IPS-20b (cell line): ENCODE results near the gene SCML1.

ENCODE experiments used
- H3K27ac ChIP-seq: one replicate; pipeline ENCODE4 v1.5.1; 2013; ENCODE audit warnings: low read length
- H3K27me3 ChIP-seq: 2 replicates; pipeline ENCODE4 v1.6.1; 2013; ENCODE audit warnings: mild to moderate bottlenecking, low read length, inconsistent platforms; ENCODE audit not compliant: insufficient read depth
- H3K36me3 ChIP-seq: 2 replicates; pipeline ENCODE4 v1.6.1; 2013; ENCODE audit warnings: low read depth, mild to moderate bottlenecking, inconsistent platforms, low read length, moderate library complexity; ENCODE audit not compliant: insufficient read depth
- H3K4me1 ChIP-seq: 2 replicates; pipeline ENCODE4 v1.6.1; 2013; ENCODE audit warnings: mild to moderate bottlenecking, control low read depth, inconsistent platforms, low read length, moderate library complexity; ENCODE audit not compliant: insufficient read depth
- H3K4me3 ChIP-seq: 2 replicates; pipeline ENCODE4 v1.5.1; 2013; ENCODE audit warnings: mild to moderate bottlenecking, low read length, inconsistent platforms
- H3K9ac ChIP-seq: 2 replicates; pipeline ENCODE4 v1.6.1; 2013; ENCODE audit warnings: low read depth, mild to moderate bottlenecking, inconsistent platforms, low read length, moderate library complexity
- H3K9me3 ChIP-seq: 2 replicates; pipeline ENCODE4 v1.6.1; 2013; ENCODE audit warnings: mild to moderate bottlenecking, low read depth, low read length, inconsistent platforms; ENCODE audit not compliant: insufficient read depth

The SCML1 gene

GRCh38 chrX:17718649-17719165 lies 18.6 kb upstream of the SCML1 start:
- Histone ChIP-seq H3K9ac (no peak overlapping the region), H3K4me3 (no peak overlapping the region), H3K36me3 (no peaks in the 10 kb centered on the region), H3K9me3 (no peaks in the 10 kb centered on the region), H3K27ac (no peak overlapping the region), H3K27me3 (peaks cover 10% of the 10 kb centered on the region; the same call in 1 of the 2 replicates), H3K4me1 (peaks cover 13% of the 10 kb centered on the region; the same call in 1 of the 2 replicates)

GRCh38 chrX:17719711-17720110 lies 17.6 kb upstream of the SCML1 start:
- Histone ChIP-seq H3K27ac (no peak overlapping the region), H3K36me3 (no peaks in the 10 kb centered on the region), H3K4me1 (peaks cover 13% of the 10 kb centered on the region; the same call in 1 of the 2 replicates), H3K4me3 (peak overlapping the region; percentile 55; the same call in 1 of the 2 replicates), H3K9me3 (no peaks in the 10 kb centered on the region), H3K27me3 (peaks cover 10% of the 10 kb centered on the region; the same call in 1 of the 2 replicates), H3K9ac (no peak overlapping the region)

- 0 out of 2 replicates have a peak, but pooled peaks cover 5% of the 10 kb centered on the region for H3K36me3 ChIP-seq
- peaks cover 10% of the 10 kb centered on the region; the same call in 1 of the 2 replicates for H3K27me3 ChIP-seq
- no peak overlapping the region for H3K9ac ChIP-seq
- H3K9me3 ChIP-seq, result no peaks in the 10 kb centered on the region
- no peak overlapping the region for H3K27ac ChIP-seq
- H3K4me3 ChIP-seq, result no peak overlapping the region; the same call in 1 of the 2 replicates
- H3K4me1 ChIP-seq, result peaks cover 13% of the 10 kb centered on the region; the same call in 1 of the 2 replicates
These were observed 15.6 kb upstream of the SCML1 start for GRCh38 chrX:17721715-17722114.

- Histone ChIP-seq H3K9me3 (no peaks in the 10 kb centered on the region), H3K27ac (no peak overlapping the region), H3K9ac (no peak overlapping the region), H3K36me3 (peaks cover 5% of the 10 kb centered on the region; the same call in 1 of the 2 replicates), H3K27me3 (peaks cover 10% of the 10 kb centered on the region; the same call in 1 of the 2 replicates), H3K4me3 (no peak overlapping the region), H3K4me1 (peaks cover 9% of the 10 kb centered on the region; the same call in 1 of the 2 replicates)
These were observed 12.1 kb upstream of the SCML1 start for GRCh38 chrX:17725181-17725580.

GRCh38 chrX:17732138-17732783 lies 5.0 kb upstream of the SCML1 start:
- Histone ChIP-seq H3K27ac (no peak overlapping the region), H3K36me3 (no peaks in the 10 kb centered on the region; the same call in 1 of the 2 replicates), H3K27me3 (no peaks in the 10 kb centered on the region), H3K4me3 (no peak overlapping the region), H3K9me3 (no peaks in the 10 kb centered on the region), H3K4me1 (no peaks in the 10 kb centered on the region), H3K9ac (no peak overlapping the region)

- no peak overlapping the region for H3K27ac ChIP-seq
- H3K36me3 ChIP-seq, result no peaks in the 10 kb centered on the region
- H3K9ac ChIP-seq, result no peak overlapping the region
These were observed 1.9 kb upstream of the SCML1 start for GRCh38 chrX:17735406-17735805.

GRCh38 chrX:17736478-17736855 lies 826 bp upstream of the SCML1 start:
- Histone ChIP-seq H3K27ac (peak overlapping the region; percentile 36), H3K4me1 (no peaks in the 10 kb centered on the region), H3K36me3 (no peaks in the 10 kb centered on the region), H3K9ac (peak overlapping the region; percentile 53; the same call in 1 of the 2 replicates), H3K27me3 (peaks cover 36% of the 10 kb centered on the region), H3K9me3 (no peaks in the 10 kb centered on the region), H3K4me3 (peak overlapping the region; percentile 62)

More at GRCh38 chrX:17735406-17735805, 1.9 kb upstream of the SCML1 start:
- H3K4me3 ChIP-seq, result no peak overlapping the region
- H3K9me3 ChIP-seq, result no peaks in the 10 kb centered on the region
- peaks cover 29% of the 10 kb centered on the region for H3K27me3 ChIP-seq
- no peaks in the 10 kb centered on the region for H3K4me1 ChIP-seq

- H3K27ac ChIP-seq, result no peak overlapping the region
- H3K27me3 ChIP-seq, result peaks cover 36% of the 10 kb centered on the region
- H3K9ac ChIP-seq, result no peak overlapping the region; the same call in 1 of the 2 replicates
- H3K36me3 ChIP-seq, result no peaks in the 10 kb centered on the region
- H3K4me3 ChIP-seq, result peak overlapping the region; percentile 69
- H3K4me1 ChIP-seq, result no peaks in the 10 kb centered on the region
- H3K9me3 ChIP-seq, result no peaks in the 10 kb centered on the region
These were observed 355 bp downstream of the SCML1 start for GRCh38 chrX:17737710-17737985.

- no peaks in the 10 kb centered on the region for H3K4me1 ChIP-seq
- no peaks in the 10 kb centered on the region for H3K9me3 ChIP-seq
- peaks cover 36% of the 10 kb centered on the region for H3K27me3 ChIP-seq
- no peak overlapping the region; the same call in 1 of the 2 replicates for H3K9ac ChIP-seq
- no peaks in the 10 kb centered on the region for H3K36me3 ChIP-seq
- peak overlapping the region; percentile 69 for H3K4me3 ChIP-seq
- no peak overlapping the region for H3K27ac ChIP-seq
These were observed 857 bp downstream of the SCML1 start for GRCh38 chrX:17737986-17738713.

- Histone ChIP-seq H3K27me3 (peaks cover 36% of the 10 kb centered on the region), H3K36me3 (no peaks in the 10 kb centered on the region), H3K9me3 (no peaks in the 10 kb centered on the region), H3K9ac (no peak overlapping the region), H3K27ac (no peak overlapping the region), H3K4me3 (peak overlapping the region; percentile 69; the same call in 1 of the 2 replicates), H3K4me1 (no peaks in the 10 kb centered on the region)
These were observed 1.6 kb downstream of the SCML1 start for GRCh38 chrX:17738737-17739535.
